SHP77 (cell line): ENCODE results near the gene ZFP36L2.
"Not testable (repeated sequence)": the region's sequence is repeated elsewhere in the genome, so short reads cannot be mapped to it uniquely, and the experiment has no call there.

Experiments
- DNase-seq, 2 experiments: peaks; one replicate each; lab custom pipeline; 2025; lab: John Stamatoyannopoulos, UW

The ZFP36L2 gene

DNA sequence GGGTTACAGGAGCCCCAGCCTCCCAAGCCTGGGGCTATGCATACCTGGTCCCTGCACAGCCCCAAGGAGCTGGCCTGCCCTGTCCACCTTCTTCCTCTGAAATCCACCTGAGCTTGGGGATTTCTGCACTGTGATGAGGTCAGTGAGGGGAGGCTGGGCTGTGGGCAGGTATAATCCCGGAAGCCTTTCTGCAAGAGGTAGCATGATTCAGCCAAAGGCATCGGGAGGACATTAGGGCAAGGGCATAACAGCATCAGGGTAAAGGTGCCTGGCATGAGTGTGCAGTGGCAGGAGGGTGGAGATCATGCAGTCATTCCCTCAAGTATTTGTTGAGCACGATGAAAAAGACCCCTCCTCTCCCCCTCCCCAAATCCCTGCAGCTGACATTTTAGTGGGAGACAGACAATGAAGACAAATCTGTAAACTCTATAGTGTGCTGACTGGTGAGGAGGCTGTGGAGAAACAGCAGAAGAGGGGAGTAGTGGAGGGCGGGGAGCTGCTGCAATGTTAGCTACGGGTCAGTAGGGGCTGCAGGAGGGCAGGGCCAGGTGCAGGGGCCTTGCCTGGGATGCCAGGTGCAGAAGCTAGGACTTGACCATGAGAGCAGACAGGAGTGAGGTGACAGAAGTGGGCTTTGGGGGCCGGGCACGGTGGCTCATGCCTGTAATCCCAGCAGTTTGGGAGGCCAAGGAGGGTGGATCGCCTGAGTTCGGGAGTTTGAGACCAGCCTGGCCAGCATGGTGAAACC, 18.7 kb downstream of the ZFP36L2 start:
- no peak for DNase-seq

DNA sequence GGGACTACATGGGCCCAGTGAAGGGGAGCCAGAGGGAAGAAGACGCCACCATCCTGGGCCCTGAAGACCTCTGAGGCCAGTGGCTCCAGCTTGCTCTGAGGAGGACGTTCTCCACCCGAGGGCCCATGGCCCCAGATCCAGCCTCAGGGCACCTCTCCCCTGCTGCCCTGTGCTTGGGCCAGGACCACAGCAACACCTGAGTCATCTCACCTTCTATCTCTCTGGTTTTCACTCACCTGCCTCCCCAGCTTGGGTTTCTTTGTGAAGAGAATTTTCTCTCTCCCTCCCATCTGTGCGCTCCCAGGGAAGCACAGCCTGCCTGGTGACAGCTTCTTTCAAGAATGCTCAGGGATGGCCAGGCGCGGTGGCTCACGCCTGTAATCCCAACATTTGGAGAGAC, 19.8 kb downstream of the ZFP36L2 start:
- no peak for DNase-seq

DNA sequence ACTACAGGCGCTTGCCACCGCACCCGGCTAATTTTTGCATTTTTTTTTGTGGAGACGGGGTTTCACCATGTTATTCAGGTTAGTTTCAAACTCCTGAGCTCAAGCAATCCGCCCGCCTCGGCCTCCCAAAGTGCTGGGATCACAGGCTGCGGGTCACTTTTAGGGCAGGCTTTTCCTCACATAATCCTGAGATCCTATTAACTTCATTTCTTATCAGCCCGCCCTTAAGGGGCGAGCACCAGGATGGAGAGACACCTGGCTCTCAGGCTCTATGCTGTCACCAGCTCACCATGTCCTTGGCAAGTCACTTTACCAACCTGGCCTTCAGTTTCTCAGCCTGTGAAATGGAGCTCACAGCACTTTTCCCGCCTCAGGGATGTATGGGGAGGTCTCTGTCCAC, 23.0 kb downstream of the ZFP36L2 start:
- no peak for DNase-seq

DNA sequence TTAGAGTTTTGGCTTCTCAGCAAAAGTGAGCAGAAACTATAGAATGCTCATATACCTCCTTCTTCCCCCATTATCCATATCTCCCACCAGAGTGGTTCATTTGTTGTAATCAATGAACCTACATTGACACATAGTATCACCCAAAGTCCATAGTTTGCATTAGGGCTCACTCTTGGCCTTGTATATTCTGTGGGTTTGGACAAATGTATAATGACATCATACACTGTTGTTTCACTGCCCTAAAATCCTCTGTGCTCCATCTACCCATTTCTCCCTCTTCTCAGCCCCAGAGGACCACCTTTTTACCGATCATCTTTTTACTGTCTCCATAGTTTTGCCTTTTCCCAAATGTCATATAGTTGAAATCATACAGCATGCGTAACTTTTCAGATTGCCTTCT, 24.1 kb downstream of the ZFP36L2 start:
- no peak for DNase-seq

DNA sequence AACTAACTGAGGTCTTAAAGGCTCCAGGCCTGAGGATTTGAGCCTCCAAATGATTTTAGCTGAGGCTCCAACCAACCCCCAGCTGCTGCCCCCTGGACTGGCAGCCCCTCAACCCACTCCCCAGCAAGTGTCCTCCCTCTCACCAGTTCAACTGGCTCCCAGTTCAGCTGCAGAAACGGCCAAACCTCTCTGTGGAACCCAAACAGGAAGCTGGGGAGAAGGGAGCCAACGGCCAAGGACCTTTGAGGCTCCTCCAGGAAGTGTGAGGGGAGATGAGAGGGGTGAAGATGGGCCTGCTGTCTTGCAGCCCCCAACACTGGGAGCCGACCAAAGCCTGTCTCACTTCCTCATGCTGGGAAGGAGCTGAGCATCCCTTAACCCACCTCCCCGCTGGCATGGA, 24.9 kb downstream of the ZFP36L2 start:
- DNase-seq: no peak

DNA sequence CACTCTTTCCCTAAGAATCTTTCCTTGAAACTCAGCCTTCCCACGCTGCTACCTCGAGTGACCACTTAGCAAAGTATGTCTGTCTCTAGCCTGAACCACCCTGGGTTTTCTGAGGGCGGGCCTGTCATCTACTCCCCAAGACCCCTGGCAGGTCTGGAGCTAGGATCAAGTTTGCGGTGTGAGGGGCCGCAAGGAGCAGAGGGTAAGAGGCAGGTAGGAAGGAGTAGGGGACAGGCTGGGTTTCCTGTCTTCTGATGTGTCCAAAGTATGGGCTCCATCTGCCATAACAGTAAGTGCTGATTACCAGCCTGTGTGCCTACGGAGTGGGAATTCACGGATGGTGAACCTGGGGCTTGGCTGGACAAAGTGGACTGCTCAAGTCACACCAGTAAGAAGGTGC, 25.4 kb downstream of the ZFP36L2 start:
- DNase-seq: no peak

DNA sequence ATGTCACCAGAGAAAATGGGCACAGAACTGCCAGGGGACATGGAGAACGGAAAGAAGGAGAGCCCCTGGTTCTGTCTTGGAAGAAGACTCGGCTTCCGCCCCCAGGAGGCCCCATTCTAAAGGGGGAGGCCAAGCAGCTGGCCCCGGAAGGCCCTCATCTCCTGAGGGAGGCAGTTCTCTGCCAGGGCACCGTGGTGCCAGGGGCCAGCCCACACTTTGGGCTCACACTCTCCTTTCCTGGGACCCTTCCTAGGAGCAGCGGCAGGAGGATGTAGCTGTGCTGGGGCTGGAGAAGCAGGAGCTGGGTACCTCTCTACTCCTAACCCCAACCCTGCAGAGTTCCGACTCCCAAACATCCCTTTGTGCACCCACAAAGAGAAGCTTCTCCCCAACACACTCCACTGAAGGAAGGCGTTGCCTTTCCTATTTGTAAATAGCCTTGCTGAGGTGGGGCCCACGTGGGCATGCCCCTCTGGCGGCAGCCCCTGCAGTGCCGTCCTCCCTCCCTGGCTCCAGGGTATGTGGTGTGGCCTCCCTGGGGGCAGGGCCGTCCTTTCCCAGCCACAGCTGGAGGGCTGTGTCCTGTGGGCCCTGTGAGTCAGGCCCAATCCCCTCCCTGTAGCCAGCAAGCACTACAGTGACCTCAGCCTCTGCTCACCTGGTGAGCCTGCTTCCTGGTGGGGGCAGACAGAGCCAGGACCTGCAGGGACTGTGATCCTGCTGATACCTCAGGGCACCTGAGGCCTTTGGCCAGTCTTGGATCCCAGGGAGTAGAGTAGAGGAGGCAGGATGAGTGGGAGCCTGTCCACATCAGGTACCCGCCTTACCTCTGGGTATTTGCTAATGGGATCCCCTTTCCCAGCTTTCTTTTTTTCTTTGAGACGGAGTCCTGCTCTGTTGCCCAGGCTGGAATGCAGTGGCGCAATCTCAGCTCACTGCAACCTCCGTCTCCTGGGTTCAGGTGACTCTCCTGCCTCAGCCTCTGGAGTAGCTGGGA, 26.6 kb downstream of the ZFP36L2 start:
- DNase-seq: no peak

DNA sequence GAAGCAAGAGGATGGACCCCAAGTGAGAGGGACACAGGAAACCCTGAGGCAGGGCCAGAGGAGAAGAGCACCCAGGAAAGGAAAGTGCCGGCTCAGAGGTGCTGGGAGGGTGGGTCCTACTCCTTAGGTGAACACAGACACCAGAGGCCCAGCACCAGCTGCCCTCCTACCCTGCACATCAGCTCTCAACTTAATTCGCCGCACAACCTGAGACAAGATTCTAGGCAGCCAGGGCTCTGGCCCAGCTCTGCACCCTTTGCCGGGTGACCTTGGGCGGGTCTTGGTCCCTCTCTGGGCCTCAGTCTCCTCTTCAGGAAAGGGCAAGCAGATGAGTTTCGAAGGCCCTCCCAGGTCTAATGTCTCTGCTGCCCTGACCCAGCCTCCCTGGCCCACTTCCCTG, 28.1 kb downstream of the ZFP36L2 start:
- DNase-seq: no peak

DNA sequence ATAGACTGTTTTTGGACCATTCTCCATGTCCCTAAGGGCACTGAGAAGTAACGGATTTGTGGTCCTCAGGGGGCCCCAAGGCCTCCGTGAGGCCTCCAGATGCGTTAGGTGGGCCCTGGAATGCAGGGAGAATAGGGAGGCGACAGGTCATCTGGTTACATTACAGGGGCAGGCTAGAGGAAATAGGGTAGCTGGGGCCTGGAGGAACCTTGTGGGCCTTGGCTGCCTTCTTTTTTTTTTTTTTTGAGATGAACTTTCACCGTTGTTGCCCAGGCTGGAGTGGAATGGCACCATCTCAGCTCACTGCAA, 28.9 kb downstream of the ZFP36L2 start:
- no peak for DNase-seq

DNA sequence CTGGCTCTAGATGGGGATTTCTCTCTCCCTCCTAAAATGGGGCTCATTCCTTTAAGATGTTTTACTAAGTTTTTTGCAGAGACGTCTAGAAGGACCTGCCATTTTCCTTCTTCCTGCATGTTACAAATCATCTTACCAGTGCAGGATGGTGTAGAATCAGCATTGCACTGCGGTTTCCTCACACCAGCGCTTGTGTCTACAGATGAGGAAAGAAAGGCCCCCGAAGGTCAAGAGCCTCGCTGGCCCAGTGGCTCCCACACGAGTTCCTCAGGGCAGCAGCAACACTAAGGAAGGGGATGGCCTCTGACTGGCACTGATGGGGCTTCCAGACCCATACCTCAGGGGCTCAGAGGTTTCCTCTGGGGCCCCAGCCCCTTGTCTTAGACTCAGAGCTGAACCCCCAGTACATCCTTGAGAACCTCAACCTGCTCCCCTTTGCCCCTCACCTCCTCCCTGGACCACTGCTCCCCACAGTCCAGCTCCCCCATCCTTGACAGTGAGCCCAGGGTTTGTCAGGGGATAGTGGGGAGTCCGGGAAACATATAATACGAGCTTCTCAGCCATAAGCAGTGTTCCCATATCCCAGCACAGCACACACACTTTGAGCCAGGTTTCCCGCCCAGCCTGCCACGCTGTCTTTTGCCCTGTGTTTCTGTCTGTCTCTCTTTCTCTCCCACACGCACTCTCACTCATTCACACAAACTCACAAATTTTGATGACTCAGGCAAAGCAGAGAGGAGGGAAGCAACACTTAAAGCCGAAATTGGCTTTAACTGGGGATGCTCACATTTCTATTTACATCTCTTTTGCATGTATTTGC, 29.4 kb downstream of the ZFP36L2 start:
- DNase-seq: no peak

DNA sequence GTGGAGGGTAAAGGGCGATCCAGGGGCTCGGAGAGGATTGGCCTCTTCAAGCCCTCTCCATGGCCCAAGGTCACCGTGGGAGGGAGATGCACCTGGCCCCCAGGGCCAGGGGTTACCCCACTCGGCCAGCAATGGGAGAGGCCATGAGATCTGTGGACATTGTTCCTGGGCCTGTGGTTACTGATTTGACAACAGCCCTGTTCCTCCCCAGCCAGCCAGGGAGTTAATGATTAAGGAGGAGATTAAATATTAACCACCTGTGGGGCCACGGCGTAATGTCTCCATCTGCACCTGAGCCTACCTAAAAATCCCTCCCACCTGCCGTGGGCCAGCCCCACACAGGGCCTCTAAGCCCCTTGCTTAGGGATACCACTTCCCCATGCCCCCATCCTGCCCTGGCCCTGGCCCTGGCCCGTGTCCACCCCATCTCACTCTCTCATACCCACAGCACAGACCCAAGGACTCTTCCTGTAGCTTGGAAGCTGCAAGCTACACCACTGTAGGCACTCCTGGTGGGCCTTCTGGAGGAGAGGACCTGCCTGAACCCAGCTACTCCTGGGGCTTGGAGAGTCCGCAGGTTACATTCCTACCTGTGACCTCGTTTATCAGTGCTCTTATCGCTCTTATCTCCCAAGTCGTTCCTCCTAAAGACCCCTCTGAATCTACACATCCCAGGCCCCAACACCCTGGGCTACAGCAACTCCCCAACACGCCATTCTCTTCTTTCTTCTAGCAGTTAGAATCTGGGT, 32.1 kb downstream of the ZFP36L2 start:
- DNase-seq: no peak

DNA sequence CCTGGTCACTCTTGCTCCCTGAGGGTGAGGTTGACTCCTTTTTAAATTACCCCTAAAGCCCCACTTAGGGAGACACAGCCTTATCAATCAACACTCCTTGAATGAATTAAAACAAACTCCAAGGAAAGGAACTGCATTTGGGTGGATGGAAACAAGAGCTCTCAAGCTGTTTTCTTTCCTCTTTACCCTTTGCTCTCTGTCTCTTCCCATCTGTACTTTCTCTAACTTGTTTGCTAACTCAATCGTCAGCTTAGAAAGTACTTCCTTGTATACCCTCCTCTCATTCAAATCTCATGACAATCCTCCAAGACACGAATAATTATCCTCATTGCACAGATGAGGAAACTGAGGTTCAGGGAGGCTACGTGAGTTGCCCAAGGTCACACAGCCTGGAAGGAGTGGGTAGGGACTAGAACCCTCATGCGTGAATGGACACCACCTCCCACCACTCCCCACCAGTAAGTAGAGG, 32.7 kb downstream of the ZFP36L2 start:
- DNase-seq: no peak

DNA sequence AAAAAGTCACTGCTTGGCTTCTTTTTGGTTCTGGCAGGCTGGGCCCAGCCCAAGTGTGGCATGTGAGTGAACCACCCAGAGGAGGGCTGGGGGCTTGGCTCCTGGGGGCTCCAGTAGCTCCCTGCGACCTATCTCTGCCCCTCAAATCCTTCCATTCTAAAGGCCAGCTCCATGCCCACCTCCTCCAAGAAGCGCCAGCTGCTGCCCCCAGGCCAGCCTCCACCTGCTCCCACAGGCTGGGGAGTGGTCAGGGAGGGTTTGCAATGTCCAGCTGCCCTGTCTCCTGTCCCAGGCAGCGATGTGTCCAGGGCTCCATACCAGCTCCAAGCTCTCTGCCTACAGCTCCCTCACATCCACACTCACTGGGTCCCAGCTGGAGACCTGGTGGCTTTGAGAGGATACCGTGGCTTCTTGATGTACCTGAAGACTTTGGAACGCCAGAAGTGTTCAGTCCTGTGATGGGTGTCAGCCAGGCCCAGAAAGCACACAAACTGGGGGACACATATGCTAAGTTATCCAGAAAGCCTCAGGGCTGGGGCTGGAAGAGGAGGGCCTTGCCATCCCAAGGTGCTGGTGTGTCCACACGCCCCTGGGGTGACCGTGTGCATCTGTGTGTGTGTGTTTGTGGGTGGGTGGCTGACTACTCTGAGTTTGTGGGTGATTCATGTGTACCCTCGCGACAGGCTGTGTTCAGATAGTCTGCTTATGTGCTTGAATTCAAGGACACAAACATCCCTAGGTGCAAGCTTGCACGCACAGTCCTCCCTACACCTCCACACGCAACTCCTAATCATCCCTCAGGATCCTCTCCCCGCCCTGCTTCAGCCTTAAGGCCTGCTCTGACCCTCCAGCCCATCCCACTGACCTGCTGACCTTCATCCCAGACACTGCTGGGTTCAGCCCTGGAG, 33.4 kb downstream of the ZFP36L2 start:
- no peak for DNase-seq

DNA sequence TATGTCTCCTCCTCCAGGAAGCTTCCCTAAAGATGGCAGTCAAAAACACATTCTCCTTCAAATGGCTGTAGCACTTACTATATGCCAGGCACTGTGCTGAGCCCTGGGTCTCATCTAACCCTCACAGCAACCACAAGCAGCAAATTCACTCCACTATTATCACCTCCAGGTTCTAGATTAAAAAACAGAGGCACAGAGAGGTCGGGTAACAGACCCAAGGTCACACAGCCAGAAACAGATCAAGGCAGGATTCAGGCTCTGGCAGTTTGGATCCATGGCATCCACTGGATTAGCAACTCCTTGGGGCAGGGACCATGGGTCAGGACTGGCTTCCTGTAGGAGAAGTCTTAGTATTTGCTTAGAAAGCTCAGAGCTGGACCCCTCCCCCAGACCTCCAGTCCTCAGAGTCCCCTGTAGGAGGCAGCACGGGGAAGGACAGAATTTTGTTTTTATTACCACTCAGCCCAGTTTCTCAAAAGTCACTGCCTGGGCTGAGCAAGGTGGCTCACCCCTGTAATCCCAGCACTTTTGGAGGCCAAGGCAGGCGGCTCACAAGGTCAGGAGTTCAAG, 34.4 kb downstream of the ZFP36L2 start:
- no peak for DNase-seq

DNA sequence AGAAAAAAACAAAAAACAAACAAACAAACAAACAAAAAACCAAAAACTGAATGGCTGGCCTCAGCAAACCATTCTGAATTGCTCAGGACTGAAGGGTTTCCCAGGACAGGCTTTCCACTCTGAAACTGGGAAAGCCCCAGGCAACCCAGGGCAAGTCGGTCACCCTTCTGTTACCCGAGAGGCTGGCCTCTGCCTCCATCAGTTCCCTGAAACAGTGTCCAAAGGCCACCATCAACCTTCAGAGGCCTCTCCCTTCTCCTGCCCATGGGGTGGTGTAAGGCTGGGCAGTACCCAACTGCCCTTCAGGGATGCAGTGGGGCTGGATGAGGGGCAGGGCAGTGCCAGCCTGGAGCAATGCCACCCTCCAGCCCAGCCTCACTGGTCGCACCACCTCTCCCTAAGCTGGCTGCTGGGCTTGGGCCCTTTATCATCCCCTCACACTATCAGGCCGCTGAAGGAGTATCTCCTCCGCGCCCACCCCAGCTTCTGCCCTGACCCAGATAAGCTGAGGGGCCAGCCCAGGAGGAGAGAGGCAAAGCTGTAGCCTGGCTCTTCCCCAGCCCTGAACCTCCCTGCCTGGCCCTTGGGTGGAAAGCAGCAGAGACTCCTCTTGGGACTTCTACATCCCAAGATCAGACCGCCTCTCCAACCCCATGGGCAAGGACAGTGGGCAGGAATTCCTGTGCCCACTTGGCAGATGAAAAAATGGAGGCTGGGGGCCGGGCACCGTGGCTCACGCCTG, 35.9 kb downstream of the ZFP36L2 start:
- DNase-seq: no peak

DNA sequence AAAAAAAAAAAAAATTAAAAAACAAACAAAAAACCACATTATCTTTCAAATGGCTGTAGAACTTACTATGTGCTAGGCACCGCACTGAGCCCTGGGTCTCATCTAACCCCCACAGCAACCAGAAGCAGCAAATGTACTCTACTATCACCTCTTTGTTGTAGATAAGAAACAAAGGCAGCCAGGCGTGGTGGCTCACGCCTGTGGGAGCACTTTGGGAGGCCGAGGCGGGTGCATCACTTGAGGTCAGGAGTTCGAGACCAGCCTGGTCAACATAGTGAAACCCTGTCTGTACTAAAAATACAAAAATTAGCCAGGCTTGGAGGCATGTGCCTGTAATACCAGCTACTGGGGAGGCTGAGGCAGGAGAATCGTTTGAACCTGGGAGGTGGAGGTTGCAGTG, 36.5 kb downstream of the ZFP36L2 start:
- not testable (repeated sequence) for DNase-seq

DNA sequence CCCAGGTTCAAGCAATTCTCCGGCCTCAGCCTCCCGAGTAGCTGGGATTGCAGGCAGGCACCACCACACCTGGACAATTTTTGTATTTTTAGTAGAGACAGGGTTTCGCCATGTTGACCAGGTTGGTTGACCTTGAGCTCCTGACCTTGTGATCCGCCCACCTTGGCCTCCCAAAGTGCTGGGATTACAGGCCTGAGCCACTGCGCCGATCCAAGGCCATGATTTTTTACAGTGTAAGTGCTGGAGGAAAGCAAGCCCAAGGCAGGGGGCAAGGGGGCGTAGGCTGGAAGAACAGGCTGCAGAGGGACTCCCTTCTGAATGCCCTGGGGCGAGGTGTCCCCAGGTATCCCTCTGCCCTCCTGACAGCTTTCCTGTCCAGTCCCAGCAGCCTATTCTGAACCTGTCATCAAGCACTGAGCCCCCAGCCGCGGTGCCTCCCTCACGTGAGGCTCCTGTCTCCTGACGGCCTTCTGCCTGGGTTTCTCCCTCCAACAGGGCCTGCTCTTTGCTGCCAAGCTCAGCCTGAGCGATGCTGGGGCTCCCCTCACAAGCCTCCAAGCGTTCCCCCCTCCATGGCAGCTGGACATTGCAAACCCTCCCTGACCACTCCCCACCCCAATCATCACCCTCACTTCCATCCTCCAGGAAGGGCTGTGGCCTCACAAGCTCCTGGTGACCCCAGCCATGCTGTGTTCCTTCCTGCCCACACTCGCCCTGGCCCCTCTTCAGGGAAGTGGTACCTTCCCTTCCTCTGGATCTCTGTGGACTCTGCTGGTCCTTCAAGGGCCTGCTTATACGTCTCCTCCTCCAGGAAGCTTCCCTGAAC, 37.6 kb downstream of the ZFP36L2 start:
- DNase-seq: no peak

DNA sequence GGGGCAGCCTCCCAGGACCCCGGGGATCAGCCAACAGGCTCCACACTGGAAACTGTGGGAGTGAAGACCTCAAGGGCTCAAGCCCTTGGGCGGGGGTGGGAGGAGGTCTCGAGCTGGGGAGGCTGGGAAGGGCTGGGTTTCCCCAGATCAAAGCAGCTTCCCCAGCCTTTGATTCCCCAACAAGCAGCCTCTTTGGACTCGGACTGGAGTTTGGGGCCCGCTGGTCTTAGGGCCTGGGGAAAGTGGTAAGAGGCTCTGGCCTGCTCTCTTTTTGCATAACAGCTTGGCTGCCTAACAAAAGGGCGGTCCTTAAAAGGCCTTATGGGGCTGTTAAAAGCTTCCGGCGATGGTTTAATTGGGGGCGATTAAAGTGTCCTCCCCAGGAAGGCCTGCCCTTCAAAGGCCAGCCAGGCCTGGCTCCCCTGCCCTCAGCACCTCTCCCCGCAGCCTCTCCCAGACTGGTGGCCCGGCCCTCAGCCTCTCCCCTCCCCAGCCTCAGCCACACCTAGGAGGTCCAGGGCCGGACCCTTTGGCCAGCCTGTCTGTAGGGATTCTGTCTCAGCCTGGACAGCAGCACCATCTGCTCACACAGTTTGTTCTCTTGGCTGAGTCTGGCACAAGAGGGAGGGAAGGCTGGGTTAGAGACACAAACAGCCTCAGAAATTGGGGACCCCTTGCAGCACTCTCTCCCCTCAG, 39.6 kb downstream of the ZFP36L2 start:
- DNase-seq: no peak
